Neural progenitor cell (in vitro differentiated cells): ENCODE measurements around the gene ZBTB20.

Experiments used
- CTCF ChIP-seq: fragments of 200-600 bp; sonication (generic); IDR thresholded peaks from 2 replicates; pipeline ENCODE4 v1.5.1; 2017; ENCODE audit warnings: antibody characterized with exemption, mild to moderate bottlenecking
- EZH2 ChIP-seq: fragments of 200-600 bp; sonication (generic); IDR thresholded peaks from 2 replicates; pipeline ENCODE4 v1.6.1; 2017; ENCODE audit warnings: antibody characterized with exemption, mild to moderate bottlenecking, moderate library complexity
- EZH2phosphoT487 ChIP-seq: fragments of 200-600 bp; sonication (generic); IDR thresholded peaks from 2 replicates; pipeline ENCODE4 v1.6.1; 2017; ENCODE audit warnings: antibody characterized with exemption

DNA sequence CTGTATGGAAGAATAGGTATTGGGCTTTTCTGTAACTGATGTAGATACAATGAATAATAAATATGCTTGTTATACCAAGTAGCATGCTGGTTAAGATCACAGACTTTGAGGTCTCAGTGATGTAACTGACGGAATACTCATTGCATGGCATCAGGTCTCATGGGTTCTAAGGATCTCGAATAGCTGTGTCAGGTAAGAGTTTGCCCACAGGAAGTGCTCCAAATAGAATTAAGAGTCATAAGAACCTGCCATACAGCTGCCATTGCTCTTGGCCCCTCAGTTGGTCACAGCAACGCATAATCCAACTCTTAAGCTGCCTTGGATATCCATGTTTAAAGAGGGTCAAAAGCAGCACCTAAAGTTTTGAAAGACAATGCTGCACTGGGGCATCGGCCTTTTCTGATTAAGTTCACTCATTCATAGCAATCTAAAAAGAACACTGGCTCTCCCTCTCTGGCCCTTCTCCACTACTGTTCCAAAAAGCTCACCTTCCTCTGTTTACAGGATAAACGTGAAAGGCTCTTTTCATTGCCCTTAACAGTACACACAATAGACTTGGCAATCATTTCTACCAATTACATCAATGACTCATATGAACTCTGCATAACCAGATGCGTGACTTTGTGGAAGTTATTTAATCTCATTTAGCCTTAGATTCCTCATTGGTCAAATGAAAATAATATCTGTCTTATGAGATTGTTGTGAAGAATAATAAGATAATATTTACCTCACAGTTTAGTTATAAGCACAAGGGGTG lies 74.6 kb downstream of the ZBTB20 start:
- no peak for TF ChIP-seq CTCF
- TF ChIP-seq EZH2, result no peak
- no peak for TF ChIP-seq EZH2phosphoT487
